HL-60 (cell line): Measurements from ENCODE around the gene EFHC1.

ENCODE experiments used
- CTCF ChIP-seq: IDR thresholded peaks from one replicate; pipeline ENCODE4 v1.5.1; 2011; ENCODE audit warnings: low read length, control low read depth, inconsistent platforms; ENCODE audit not compliant: insufficient read depth
- GABPA ChIP-seq: IDR thresholded peaks from 2 replicates; pipeline ENCODE4 v1.6.1; 2012; ENCODE audit warnings: low read depth
- POLR2AphosphoS5 ChIP-seq: IDR thresholded peaks from 2 replicates; pipeline ENCODE4 v1.6.1; 2012; ENCODE audit warnings: low read depth
- REST ChIP-seq: IDR thresholded peaks from 2 replicates; pipeline ENCODE4 v1.6.1; 2012; ENCODE audit warnings: low read depth; ENCODE audit not compliant: insufficient replicate concordance
- SPI1 ChIP-seq: IDR thresholded peaks from 2 replicates; pipeline ENCODE4 v1.6.1; 2012; ENCODE audit warnings: low read depth, mild to moderate bottlenecking, borderline replicate concordance

- TF ChIP-seq CTCF (no peak), POLR2AphosphoS5 (no peak), GABPA (no peak), SPI1 (no peak), REST (no peak)
Measured at GRCh38 chr6:52515219-52515960, 95.2 kb downstream of the EFHC1 start.
